HG02970 (cell line): ENCODE results near the gene HTT.

ENCODE experiments used
- ATAC-seq: cut with Tn5 transposase; IDR thresholded peaks from one replicate; pipeline ENCODE4 v1.9.1; 2021; ENCODE audit warnings: mild to moderate bottlenecking, moderate library complexity, moderate number of reproducible peaks; ENCODE audit not compliant: unreplicated experiment, low FRiP score

The HTT gene

DNA sequence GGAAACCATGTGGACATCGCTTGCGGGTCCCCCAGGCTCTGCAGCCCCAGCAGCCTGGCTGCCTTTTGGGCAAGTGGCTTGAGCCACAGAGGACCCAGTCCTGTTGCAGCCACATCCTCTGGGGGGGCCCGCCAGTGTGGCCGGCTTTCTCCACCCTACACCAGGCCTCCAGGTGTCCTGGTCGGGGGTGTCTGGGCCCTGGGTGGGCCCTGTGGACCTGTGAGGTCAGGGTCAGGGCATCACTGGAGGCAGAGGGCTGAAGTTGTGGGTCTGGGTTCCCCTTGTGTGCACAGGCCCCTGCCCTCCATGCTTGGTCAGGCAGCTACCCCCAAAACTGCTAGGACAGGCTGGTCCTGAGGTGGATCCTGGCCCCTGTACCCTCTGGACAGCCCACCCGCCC is 171.2 kb downstream of the HTT start:
- no peak for ATAC-seq

DNA sequence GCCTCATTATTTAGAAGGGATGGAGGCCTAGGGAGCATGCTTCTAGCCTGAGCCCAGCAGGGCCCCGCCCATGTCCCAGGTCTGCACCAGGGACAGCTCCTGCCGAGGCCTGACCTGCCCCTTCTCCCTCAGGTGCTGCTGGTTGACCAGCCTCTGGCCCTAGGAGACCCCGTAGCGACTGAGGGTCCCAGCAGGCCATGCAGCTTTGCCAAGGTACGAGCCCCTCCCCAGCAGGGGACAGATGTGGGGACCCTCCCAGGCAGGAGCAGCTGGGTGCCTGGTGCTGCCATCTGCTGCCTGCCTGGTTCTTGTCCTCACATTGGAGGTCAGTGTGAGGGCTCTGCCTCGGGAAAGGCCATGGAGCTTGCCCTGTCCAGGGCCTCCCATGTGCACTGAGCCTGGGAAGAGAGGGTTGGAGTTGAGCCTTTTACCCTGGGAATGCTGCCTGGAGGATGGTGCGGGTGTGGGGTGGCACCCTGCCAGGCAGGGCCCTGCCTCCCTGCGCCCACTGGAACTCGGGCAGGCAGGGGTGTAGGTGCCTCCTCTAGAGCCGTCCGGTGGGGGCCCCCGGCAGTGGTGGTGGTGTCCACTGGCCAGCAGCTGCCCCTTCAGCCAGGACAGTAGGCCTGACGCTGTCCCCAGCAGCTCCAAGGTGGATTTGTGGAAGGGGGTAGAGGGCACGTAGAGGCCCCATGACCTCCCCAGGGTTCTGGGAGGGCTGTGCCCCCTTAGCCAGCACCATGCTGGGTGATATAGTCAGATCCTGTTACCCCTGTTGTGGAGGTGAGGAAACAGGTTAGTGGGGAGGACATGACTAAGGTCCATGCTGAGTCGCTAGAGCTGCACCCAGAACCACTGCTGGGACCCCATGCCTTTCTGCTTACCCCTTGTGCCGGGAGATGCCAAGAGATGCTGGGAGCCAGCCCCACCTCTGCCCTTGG is 172.2 kb downstream of the HTT start:
- no peak for ATAC-seq

- no peak for ATAC-seq
Observed at GRCh38 chr4:3247399-3248177, 173.1 kb downstream of the HTT start.

DNA sequence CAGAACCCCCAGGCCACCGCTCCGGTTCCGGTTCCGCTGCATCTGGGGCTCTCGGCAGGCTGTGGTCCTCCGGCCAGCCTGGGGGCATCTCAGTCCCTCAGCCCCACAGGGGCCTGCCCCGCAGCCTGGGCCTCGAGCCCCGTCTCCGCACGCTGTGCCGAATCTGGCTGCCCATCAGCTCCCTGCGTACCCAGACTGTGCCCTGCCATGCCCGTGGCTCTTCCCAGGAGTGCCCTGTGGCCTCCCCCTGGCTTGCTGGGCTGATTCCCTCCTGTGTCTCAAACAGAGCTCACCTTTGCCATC is 173.6 kb downstream of the HTT start:
- no peak for ATAC-seq

- ATAC-seq: no peak
Observed at GRCh38 chr4:3248811-3249661, 174.6 kb downstream of the HTT start, which contains the start of gene MSANTD1. Gene MSANTD1, plus strand, starts transcription at chr4:3249159. Its CDS starts 64 bp downstream, at chr4:3249223.

DNA sequence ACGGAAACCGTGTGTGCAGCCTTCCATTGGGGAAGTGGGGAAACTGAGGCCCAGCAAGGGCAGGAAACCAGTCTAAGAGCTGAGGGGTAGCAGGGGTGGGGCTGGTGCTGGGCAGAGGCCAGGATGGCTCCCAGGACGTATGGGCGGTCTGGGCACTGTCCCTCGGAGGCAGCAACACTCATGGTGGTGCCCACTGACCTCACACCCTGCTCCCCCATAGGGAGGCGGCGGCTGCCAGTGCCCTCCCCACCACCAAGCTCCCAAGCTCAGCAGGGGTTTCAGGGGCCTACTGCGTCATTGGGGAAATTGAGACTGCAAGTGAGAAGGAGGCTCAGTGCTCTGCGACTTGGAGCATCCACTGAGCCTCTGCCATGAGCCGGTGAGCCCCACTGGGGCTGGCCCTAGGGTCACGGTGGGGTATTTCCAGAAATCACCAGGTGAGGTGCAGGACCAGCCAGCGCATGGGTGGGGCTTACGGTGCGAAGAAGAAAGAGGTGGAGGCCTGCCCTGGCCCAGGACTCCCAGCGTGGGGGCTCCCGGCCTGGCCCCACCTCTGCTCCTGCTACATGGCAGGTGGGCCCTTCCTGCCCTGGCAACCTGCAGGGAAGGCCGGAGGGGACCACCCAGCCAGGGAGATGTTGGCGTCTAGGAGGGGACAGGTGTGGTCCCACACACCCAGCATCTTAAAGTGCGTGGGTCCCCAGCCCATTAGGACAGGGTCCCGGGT is 175.4 kb downstream of the HTT start:
- ATAC-seq: no peak

GRCh38 chr4:3250438-3250955 is 176.0 kb downstream of the HTT start:
- no peak for ATAC-seq

DNA sequence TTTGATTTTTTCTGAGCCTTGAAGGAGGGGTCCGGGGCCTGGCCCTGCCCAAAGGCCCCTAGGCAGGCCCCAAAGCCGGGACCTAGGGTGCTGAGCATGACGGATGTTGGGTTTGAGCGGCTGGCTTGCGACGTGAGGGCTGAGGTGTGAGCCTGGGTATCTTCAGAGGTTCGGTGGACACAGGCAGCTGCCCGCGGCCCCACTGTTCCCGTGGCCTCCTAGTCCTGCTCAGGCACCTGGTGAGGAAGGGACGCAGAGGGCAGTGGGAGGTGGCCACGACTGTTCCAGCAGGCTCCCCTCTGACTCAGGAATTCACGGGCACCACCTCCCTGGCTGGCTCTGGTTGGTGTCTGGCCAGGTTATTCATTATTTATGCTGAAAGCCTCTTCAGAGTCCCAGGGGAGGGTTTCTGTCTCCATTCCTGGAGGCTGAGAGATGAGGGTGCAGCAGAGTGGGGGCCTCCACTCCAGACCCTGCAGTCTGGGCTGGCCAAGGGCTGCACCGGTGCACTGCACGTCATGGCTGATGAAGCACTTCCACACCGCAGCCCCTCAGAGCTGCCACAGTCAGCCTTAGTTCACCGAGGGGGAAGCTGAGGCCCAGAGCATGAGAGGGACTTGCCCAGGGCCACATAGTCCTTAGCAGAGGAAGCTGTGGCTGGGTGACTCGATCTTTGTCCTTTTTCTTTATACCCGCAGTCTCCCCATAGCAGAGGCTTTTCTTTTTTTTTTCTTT is 176.6 kb downstream of the HTT start:
- ATAC-seq: no peak

GRCh38 chr4:3251691-3252479 is 177.4 kb downstream of the HTT start:
- ATAC-seq: no peak

DNA sequence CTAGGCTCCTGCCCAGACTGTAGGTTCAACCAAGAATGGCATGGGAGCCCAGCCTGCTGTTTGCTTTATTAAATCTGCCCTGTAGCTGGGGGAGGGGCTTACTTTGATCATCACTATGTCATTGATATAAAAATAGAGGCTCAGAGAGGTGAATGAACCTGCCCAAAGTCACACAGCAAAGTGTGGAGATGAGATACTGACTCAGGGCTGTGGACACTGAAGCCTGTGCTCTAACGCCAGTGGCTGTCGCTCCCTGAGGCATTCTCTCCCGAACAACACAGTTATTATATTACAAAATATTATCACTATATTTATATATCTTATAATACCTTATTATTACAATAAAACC is 178.0 kb downstream of the HTT start:
- ATAC-seq: no peak

- no peak for ATAC-seq
Observed at GRCh38 chr4:3252831-3253641, 178.6 kb downstream of the HTT start.

- ATAC-seq: no peak
Observed at GRCh38 chr4:3253808-3254207, 179.3 kb downstream of the HTT start.

DNA sequence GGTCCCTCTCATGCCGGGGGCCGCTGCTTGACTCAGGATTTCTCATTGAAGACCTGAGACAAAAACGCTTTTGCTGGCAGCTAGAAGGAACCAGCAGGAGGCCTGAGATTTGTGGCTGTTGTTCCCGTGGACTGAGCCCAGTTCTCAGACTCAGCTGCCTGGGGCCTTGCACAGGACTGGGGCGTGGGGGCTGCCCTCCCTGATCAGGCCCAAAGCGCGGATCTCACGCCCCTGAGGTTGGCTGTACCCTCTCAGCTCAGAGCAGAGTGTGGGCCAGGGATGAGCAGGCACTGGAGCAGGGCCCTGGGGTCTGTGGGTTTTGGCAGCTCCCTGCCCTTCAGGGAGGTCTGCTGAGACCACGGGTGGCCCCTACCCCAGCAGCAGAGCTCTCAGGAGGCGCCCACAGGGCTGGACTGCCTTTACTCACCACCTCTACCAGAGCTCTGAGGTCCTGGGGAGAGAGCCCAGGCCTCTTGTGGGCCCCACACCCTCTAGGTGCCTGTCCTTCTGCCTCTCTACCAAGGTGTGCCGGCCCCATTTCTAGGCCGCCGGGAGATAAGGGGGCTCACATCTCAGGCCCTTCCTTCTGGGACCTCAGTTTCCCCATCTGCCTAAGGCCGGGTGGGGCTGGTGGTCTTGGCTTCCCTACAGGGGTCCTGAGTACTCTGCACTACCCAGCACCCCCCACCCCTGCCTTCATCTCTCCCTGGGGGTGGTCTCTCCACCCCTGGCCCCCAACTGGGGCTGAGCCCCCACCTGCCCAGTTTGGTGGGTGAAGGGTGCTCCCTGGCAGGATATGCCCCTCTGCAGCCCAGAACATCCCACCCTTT is 180.0 kb downstream of the HTT start:
- ATAC-seq: no peak

- ATAC-seq: no peak
Observed at GRCh38 chr4:3255611-3256186, 181.2 kb downstream of the HTT start.

- ATAC-seq: no peak
Observed at GRCh38 chr4:3256230-3257102, 182.0 kb downstream of the HTT start.
